Esophagus squamous epithelium (tissue), 5 donors: ENCODE measurements around the gene SPSB1. TPM values are rescaled to one million over a fixed set of nuclear protein-coding genes. Genes with fewer than 3 reads are reported as not detected.

Experiments used
- DNase-seq: peaks from one replicate; lab custom pipeline; 2025; lab: John Stamatoyannopoulos, UW
- H3K27ac ChIP-seq, 4 donors: fragments of 200-600 bp; sonication (generic); one replicate each; pipeline ENCODE4 v1.5.1; 2016 to 2019; ENCODE audit warnings: mild to moderate bottlenecking in 1 of 4
- H3K27me3 ChIP-seq, 4 donors: fragments of 200-600 bp; sonication (generic); 1 replicate in 3 of 4; 2 replicates in 1 of 4; pipeline versions ENCODE4 v1.5.1 to v1.6.0; 2017 to 2021; ENCODE audit warnings: antibody characterized with exemption in 1 of 4
- H3K36me3 ChIP-seq, 3 donors: fragments of 200-600 bp; sonication (generic); one replicate each; pipeline ENCODE4 v1.5.1; 2016 to 2019
- H3K4me1 ChIP-seq, 3 donors: fragments of 200-600 bp; sonication (generic); one replicate each; pipeline ENCODE4 v1.5.1; 2017 to 2019
- H3K4me3 ChIP-seq, 4 donors: fragments of 200-600 bp; sonication (generic); 1 replicate in 3 of 4; 2 replicates in 1 of 4; pipeline ENCODE4 v1.5.1; 2016 to 2019; ENCODE audit warnings: mild to moderate bottlenecking in 2 of 4, moderate library complexity in 1 of 4
- H3K9me3 ChIP-seq, 3 donors: fragments of 200-600 bp; sonication (generic); one replicate each; pipeline ENCODE4 v1.5.1; 2016 to 2019
- POLR2A ChIP-seq, 4 donors: fragments of 450-650 bp; IDR thresholded peaks; one replicate each; pipeline ENCODE4 v1.6.1; 2017; ENCODE audit warnings: antibody characterized with exemption in 4 of 4, mild to moderate bottlenecking in 4 of 4, moderate library complexity in 3 of 4
- WGBS, 2 donors: methylation state at CpG; one replicate each; pipeline ENCODE4 v1.1.5; 2018; 5-methylcytosine and 5-hydroxymethylcytosine counted together
- intact Hi-C: fragments of 100-400 bp; cut with DNase I; formaldehyde crosslinking; loops from one replicate; pipeline ENCODE4 v1.15.0; 2022
- total RNA-seq, 4 donors: library from RNA; depleted of rRNA; stranded (reverse); fragments of >200 nt; gene quantifications; one replicate each; pipeline ENCODE4 v1.1.0, GENCODE V29; 2016
- TF ChIP-seq, protein P1 (sequence below), 6 experiments: fragments of 450-650 bp in 4 of 6; fragments of 200-600 bp in 2 of 6; sonication (generic) in 2 of 6; IDR thresholded peaks; one replicate each; pipeline ENCODE4 v1.5.1; 2016 to 2019; ENCODE audit warnings: antibody characterized with exemption in 6 of 6, mild to moderate bottlenecking in 4 of 6, moderate library complexity in 4 of 6
- donor health status: DM: yes; HTN: yes; CAD: no.

The SPSB1 gene
- total RNA-seq, 4 donors from 2014 or later = 15.2 to 35.5 (median 25.2) TPM

DNA sequence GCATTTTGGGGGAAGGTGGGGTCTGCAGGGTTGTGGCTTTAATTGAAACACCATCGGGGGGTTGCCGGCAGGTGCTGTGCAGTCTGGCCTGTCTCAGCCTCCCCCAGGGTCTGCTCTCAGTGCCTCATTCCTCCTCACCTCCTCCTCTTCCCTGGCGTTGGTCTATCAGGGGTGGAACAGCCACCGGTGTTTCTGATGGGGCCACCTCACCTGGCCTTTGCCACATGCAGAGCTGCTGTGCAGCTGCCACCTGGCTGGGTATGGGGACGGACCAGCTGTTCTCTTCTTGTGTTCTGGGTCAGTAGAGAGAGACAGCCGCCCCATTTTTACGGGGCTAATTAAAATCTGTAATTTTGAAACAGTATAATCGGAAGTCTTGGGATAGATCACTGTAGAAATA is 53.9 kb downstream of the SPSB1 start:
- no peaks in the 10 kb centered on the region for H3K27me3 ChIP-seq
- no peaks in the 10 kb centered on the region for H3K9me3 ChIP-seq
- intact Hi-C loops = no loop called here
- no peak overlapping the region for H3K4me3 ChIP-seq
- peaks cover 0 to 12% (median 0%) of the 10 kb centered on the region in 3 donors for H3K36me3 ChIP-seq
- DNase-seq = no peak
- no peak for TF ChIP-seq POLR2A (IDR thresholded peaks at IDR 0.05)
- TF ChIP-seq, protein P1, sequence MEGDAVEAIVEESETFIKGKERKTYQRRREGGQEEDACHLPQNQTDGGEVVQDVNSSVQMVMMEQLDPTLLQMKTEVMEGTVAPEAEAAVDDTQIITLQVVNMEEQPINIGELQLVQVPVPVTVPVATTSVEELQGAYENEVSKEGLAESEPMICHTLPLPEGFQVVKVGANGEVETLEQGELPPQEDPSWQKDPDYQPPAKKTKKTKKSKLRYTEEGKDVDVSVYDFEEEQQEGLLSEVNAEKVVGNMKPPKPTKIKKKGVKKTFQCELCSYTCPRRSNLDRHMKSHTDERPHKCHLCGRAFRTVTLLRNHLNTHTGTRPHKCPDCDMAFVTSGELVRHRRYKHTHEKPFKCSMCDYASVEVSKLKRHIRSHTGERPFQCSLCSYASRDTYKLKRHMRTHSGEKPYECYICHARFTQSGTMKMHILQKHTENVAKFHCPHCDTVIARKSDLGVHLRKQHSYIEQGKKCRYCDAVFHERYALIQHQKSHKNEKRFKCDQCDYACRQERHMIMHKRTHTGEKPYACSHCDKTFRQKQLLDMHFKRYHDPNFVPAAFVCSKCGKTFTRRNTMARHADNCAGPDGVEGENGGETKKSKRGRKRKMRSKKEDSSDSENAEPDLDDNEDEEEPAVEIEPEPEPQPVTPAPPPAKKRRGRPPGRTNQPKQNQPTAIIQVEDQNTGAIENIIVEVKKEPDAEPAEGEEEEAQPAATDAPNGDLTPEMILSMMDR (IDR thresholded peaks at IDR 0.05) = no peak
- H3K27ac ChIP-seq = peak overlapping the region in 2 of 4 donors; percentile 7 to 19
- WGBS, 2 donors = 67 to 80% methylated on average over 1 to 5 of the region's 8 CpGs
- peaks cover 37 to 89% (median 59%) of the 10 kb centered on the region in 3 donors for H3K4me1 ChIP-seq

DNA sequence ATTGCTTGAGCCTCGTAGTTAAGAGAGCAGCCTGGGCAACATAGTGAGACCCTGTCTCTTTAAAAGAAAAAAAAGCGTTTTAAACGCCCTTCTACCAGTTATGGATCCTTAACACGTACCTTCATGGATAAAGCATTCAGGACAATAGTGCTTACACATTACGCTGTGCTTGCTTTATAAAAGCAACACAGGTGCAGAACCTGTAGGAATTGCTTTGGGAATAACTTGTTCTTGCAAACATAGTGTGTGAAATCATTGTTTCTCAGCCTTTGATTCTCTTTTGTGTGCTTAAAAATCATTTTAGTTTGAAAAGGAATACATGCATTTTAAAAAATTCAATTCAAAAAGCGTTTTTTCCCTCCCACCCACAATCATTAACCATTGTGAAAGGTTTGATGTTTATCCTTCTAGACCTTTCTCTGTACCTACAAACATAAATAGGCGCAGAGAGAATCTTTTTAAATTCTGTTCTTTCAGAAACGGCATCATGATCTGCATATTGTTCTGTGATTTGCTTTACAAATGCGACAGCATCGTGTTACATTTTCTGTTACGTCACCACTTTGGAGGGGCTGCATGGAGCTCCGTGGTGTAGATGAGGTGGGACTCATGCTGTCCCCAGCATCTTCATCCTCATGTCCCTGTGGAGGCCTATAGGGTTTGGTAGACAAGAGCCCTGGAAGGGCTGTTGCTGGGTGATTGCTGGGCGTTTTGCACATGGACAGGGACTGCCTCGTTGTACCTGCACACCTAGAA is 54.6 kb downstream of the SPSB1 start:
- Histone ChIP-seq H3K4me3 (no peak overlapping the region), H3K4me1 (peaks cover 37 to 89% (median 59%) of the 10 kb centered on the region in 3 donors), H3K27me3 (no peaks in the 10 kb centered on the region), H3K36me3 (peaks cover 0 to 12% (median 0%) of the 10 kb centered on the region in 3 donors), H3K27ac (peak overlapping the region in 1 of 4 donors; percentile 7), H3K9me3 (no peaks in the 10 kb centered on the region)
- intact Hi-C loops = no loop called here
- TF ChIP-seq POLR2A (IDR thresholded peaks at IDR 0.05) = no peak
- TF ChIP-seq, protein P1 (IDR thresholded peaks at IDR 0.05) = no peak
- WGBS, 2 donors = 61 to 65% methylated on average over 14 of the region's 14 CpGs
- DNase-seq = no peak

DNA sequence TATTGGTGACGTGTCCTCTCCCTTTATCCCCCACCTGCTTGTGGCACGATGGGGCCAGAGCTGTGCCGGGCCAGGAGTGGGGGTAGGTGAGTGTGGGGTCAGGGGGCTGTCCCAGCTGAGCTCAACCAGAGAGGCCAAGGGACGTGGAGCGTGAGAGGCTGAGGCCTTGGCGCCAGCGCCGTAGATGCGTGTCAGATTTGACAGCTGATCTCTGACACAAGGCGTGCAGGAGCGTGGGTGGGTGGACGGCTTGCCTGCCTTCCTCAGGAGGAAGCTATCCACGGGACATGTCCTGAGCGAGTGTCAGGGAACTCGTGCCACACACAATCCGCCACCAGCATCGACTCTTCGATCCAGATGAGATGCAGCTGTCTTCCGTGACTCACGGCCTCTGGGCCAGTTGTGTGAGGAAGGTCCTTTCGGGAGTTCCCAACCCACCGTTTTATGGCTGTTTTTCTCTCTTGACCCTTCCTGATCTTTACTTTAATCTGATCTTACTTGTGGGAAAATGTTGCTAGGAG is 56.7 kb downstream of the SPSB1 start:
- intact Hi-C loops = no loop called here
- WGBS, 2 donors = 70 to 76% methylated on average over 12 to 21 of the region's 22 CpGs
- Histone ChIP-seq H3K4me3 (no peak overlapping the region), H3K4me1 (peaks cover 33 to 97% (median 63%) of the 10 kb centered on the region in 3 donors), H3K27me3 (no peaks in the 10 kb centered on the region), H3K9me3 (no peaks in the 10 kb centered on the region), H3K36me3 (peaks cover 0 to 19% (median 0%) of the 10 kb centered on the region in 3 donors), H3K27ac (peak overlapping the region in 3 of 4 donors; percentile 31 to 63 (median 49))
- no peak for DNase-seq
- TF ChIP-seq, protein P1 (IDR thresholded peaks at IDR 0.05) = no peak
- TF ChIP-seq POLR2A (IDR thresholded peaks at IDR 0.05) = no peak

DNA sequence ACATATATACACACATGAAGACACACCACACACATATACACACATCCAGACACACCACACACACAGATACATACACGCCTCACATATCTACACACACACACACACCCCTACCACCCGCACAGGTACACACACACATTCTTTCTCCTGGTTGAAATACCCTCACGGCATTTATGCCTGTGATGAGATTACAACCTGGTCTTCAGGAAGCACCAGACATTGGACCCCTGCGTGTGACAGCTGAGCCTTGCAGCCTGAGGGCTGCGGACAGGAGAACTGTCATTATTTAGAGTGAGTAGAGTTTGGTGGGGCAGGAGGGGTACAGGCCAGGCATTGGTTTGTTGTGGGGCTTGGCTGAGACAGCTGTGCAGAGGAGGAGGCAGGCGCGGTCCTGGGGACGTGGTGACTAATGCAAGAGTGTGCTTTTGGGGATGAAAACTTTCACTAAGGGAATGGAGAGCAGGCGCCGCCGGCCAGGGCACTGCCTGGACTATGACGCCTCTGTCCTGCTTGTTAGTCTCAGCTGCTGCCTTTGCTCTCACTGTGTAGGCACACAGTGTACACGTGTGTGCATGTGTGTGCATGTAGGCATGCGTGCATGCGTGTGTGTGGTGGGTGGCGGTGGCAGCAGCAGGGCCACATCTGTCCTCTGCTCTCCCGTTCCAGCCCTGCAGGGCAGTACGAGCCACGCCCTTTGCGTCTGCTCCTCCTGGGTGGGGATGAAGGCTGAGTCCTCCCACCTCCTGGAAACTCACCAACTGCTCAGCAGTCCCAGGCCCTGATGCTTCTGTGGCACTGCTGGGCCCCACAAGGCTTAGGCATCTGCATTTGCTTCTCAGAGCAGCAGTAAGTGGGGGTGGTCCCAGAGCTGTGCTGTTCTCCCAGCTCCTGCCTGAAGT is 57.6 kb downstream of the SPSB1 start:
- no peak for TF ChIP-seq POLR2A (IDR thresholded peaks at IDR 0.05)
- TF ChIP-seq, protein P1 (IDR thresholded peaks at IDR 0.05) = no peak
- Histone ChIP-seq H3K9me3 (no peaks in the 10 kb centered on the region), H3K27ac (peak overlapping the region; percentile 19 to 65 (median 49)), H3K27me3 (no peaks in the 10 kb centered on the region), H3K4me3 (peak overlapping the region in 1 of 4 donors; percentile 1), H3K4me1 (peaks cover 24 to 88% (median 55%) of the 10 kb centered on the region in 3 donors), H3K36me3 (peaks cover 0 to 26% (median 0%) of the 10 kb centered on the region in 3 donors)
- no peak for DNase-seq
- intact Hi-C loops = no loop called here
- WGBS, 2 donors = 35 to 49% methylated on average over 5 to 17 of the region's 20 CpGs
